ENCODE data around the gene SFMBT2. TPM values are rescaled to one million over a fixed set of nuclear protein-coding genes. Genes with fewer than 3 reads are reported as not detected.

Gene SFMBT2
- total and polyA plus RNA-seq, 2 of the 13 experiments (the other 11 are each of a cell fraction or from before 2014, with no cell fraction given): 0.01 to 0.02 TPM

DNA sequence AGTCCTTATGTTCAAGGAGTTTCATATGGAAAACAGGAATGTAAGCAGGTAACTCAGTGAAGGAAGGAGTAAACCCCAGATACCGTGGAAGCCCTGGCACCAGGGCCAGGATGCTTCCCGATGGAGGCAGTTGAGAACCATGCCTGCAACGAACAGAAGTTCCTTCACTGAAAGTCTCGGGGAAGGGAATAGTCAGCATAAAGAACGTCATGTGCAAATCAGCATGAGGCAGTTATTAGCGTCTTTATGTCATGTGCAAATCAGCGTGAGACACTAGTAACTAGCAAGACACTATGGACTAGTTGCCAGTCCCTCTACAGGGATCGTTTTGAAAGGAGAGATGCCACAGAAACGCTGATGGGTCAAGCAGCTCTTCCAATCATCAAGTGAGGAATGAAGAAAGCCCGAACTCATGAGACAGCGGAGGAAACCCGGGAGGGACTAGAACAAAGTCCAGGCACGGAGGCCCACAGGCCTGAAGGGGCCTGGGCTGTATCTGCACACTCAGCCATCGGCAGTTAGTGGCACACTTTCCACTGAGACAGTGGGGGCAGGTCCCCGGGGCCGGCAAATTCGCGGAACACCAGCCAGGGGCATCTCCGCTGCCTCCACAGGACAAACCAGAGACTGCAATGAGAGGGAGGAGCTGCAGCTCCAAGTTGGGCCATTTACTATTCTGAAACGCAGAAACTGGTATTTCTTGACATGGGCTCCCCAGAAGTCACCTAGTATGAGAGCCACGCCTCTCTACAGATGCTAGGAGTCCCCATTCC lies 109.6 kb downstream of the SFMBT2 start (continued):
- TF ChIP-seq, protein P1, sequence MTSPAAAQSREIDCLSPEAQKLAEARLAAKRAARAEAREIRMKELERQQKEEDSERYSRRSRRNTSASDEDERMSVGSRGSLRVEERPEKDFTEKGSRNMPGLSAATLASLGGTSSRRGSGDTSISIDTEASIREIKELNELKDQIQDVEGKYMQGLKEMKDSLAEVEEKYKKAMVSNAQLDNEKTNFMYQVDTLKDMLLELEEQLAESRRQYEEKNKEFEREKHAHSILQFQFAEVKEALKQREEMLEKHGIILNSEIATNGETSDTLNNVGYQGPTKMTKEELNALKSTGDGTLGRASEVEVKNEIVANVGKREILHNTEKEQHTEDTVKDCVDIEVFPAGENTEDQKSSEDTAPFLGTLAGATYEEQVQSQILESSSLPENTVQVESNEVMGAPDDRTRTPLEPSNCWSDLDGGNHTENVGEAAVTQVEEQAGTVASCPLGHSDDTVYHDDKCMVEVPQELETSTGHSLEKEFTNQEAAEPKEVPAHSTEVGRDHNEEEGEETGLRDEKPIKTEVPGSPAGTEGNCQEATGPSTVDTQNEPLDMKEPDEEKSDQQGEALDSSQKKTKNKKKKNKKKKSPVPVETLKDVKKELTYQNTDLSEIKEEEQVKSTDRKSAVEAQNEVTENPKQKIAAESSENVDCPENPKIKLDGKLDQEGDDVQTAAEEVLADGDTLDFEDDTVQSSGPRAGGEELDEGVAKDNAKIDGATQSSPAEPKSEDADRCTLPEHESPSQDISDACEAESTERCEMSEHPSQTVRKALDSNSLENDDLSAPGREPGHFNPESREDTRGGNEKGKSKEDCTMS (CRISPR knock-in tag; conservative IDR thresholded peaks at IDR 0.05): no peak
- TF ChIP-seq, protein P2, sequence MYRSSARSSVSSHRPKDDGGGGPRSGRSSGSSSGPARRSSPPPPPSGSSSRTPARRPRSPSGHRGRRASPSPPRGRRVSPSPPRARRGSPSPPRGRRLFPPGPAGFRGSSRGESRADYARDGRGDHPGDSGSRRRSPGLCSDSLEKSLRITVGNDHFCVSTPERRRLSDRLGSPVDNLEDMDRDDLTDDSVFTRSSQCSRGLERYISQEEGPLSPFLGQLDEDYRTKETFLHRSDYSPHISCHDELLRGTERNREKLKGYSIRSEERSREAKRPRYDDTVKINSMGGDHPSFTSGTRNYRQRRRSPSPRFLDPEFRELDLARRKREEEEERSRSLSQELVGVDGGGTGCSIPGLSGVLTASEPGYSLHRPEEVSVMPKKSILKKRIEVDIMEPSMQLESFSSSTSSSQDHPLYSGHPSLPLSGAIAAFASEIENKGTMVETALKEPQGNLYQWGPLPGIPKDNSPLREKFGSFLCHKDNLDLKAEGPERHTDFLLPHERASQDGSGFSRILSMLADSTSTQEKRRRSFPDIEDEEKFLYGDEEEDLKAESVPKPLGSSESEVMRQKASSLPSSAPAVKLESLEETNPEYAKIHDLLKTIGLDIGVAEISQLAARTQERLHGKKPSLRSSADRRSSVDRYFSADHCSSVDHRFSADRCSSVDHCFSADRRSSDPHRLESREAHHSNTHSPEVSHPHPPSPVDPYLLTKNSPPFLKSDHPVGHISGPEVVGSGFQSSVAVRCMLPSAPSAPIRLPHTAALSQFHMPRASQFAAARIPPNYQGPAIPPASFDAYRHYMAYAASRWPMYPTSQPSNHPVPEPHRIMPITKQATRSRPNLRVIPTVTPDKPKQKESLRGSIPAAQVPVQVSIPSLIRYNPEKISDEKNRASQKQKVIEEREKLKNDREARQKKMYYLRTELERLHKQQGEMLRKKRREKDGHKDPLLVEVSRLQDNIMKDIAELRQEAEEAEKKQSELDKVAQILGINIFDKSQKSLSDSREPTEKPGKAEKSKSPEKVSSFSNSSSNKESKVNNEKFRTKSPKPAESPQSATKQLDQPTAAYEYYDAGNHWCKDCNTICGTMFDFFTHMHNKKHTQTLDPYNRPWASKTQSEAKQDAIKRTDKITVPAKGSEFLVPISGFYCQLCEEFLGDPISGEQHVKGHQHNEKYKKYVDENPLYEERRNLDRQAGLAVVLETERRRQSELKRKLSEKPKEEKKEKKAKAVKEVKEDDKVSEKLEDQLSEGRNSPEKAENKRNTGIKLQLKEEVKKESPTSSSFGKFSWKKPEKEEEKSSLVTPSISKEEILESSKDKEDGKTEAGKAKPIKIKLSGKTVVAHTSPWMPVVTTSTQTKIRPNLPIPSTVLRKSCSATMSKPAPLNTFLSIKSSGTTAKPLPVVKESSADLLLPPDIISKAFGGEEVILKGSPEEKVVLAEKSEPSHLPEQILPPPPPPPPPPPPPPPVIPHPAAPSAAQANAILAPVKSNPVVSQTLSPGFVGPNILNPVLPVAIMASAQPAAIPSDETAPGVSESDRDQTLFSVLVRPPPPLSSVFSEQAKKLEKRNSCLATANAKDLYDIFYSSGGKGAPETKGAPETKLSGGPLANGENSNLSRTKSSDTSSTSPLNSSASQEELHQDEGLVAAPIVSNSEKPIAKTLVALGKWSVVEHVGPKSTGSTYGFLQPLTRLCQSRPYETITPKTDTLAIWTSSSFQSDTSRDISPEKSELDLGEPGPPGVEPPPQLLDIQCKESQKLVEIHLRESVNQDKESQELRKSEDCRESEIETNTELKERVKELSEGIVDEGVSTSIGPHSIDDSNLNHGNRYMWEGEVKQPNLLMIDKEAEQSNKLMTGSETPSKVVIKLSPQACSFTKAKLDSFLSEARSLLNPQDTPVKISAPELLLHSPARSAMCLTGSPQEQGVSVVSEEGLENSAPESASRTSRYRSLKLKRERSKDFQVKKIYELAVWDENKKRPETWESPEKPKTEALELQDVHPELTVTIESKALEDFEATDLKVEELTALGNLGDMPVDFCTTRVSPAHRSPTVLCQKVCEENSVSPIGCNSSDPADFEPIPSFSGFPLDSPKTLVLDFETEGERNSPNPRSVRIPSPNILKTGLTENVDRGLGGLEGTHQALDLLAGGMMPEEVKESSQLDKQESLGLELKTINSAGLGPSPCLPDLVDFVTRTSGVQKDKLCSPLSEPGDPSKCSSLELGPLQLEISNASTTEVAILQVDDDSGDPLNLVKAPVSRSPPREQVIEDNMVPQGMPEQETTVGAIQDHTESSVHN (CRISPR knock-in tag; IDR thresholded peaks at IDR 0.05): no peak
- no peak for TF ChIP-seq KLF6 (CRISPR knock-in tag; IDR thresholded peaks at IDR 0.05)
- no peak for TF ChIP-seq GATA4 (IDR thresholded peaks at IDR 0.05; ENCODE audit: borderline replicate concordance, low read depth)
- TF ChIP-seq ZNF260 (CRISPR knock-in tag; IDR thresholded peaks at IDR 0.05; ENCODE audit: borderline replicate concordance, low read depth): no peak

Measured in HepG2 (cell line).